Keratinocyte (primary cell): ENCODE data around the gene FNDC11. TPM values are rescaled to one million over a fixed set of nuclear protein-coding genes. Genes with fewer than 3 reads are reported as not detected.

Experiments used
- DNase-seq: peaks from one replicate; pipeline ENCODE4 v3.0.0-alpha.2; 2011; ENCODE audit warnings: low read depth, missing footprints, low spot score
- FAIRE-seq: peaks from 2 replicates; lab custom pipeline; 2011; peaks lifted over from hg19 to GRCh38; lab: Jason Lieb, UNC
- H2AFZ ChIP-seq: 2 replicates; pipeline ENCODE4 v1.6.0; 2012; ENCODE audit warnings: low read length, control low read depth, inconsistent platforms; ENCODE audit not compliant: control insufficient read depth
- H3K27ac ChIP-seq: 2 replicates; pipeline ENCODE4 v1.5.1; 2011; ENCODE audit warnings: low read length; ENCODE audit not compliant: control insufficient read depth, insufficient read depth
- H3K27me3 ChIP-seq: 3 replicates; pipeline ENCODE4 v1.6.0; 2011; ENCODE audit warnings: low read length; ENCODE audit not compliant: control insufficient read depth, insufficient read depth; ENCODE audit errors: extremely low read depth
- H3K36me3 ChIP-seq, 2 experiments: 2 replicates in 1 of 2; 3 replicates in 1 of 2; pipeline ENCODE4 v1.5.1; 2011; ENCODE audit warnings: low read length in 2 of 2, mild to moderate bottlenecking in 1 of 2; ENCODE audit not compliant: control insufficient read depth in 2 of 2, insufficient read depth in 2 of 2; ENCODE audit errors: extremely low read depth in 1 of 2
- H3K4me1 ChIP-seq: 3 replicates; pipeline ENCODE4 v1.5.1; 2011; ENCODE audit warnings: low read length; ENCODE audit not compliant: control insufficient read depth, insufficient read depth; ENCODE audit errors: extremely low read depth
- H3K4me2 ChIP-seq: 3 replicates; pipeline ENCODE4 v1.6.0; 2011; ENCODE audit warnings: low read depth, low read length; ENCODE audit not compliant: control insufficient read depth, insufficient read depth; ENCODE audit errors: extremely low read depth
- H3K4me3 ChIP-seq, 3 experiments: fragments of 200-600 bp in 1 of 3; sonication (generic) in 1 of 3; 2 replicates in 2 of 3; 3 replicates in 1 of 3; pipeline ENCODE4 v1.5.1; 2011 to 2016; ENCODE audit warnings: low read length in 3 of 3, mild to moderate bottlenecking in 3 of 3, control low read depth in 2 of 3, inconsistent platforms in 1 of 3, low read depth in 1 of 3, mixed read lengths in 1 of 3, mixed run types in 1 of 3, moderate library complexity in 1 of 3; ENCODE audit not compliant: control insufficient read depth in 2 of 3, insufficient read depth in 2 of 3; ENCODE audit errors: extremely low read depth in 1 of 3
- H3K79me2 ChIP-seq: 2 replicates; pipeline ENCODE4 v1.6.0; 2012; ENCODE audit warnings: low read length; ENCODE audit not compliant: control insufficient read depth, insufficient read depth
- H3K9ac ChIP-seq: 3 replicates; pipeline ENCODE4 v1.6.0; 2011; ENCODE audit warnings: low read length; ENCODE audit not compliant: control insufficient read depth, insufficient read depth; ENCODE audit errors: extremely low read depth
- H3K9me1 ChIP-seq: 3 replicates; pipeline ENCODE4 v1.6.0; 2011; ENCODE audit warnings: low read length; ENCODE audit not compliant: control insufficient read depth, insufficient read depth; ENCODE audit errors: extremely low read depth
- H3K9me3 ChIP-seq: 2 replicates; pipeline ENCODE4 v1.5.1; 2012; ENCODE audit warnings: low read depth, low read length; ENCODE audit not compliant: control insufficient read depth
- H4K20me1 ChIP-seq: 3 replicates; pipeline ENCODE4 v1.6.0; 2011; ENCODE audit warnings: low read length; ENCODE audit not compliant: control insufficient read depth, insufficient read depth; ENCODE audit errors: extremely low read depth
- EZH2 ChIP-seq: IDR thresholded peaks from one replicate; pipeline ENCODE4 v1.6.1; 2012; ENCODE audit warnings: inconsistent platforms, mild to moderate bottlenecking, low read length, moderate library complexity
- dilution Hi-C: fragments of 300-500 bp; cut with MboI; formaldehyde crosslinking; loops from one replicate; pipeline ENCODE4 v1.7.0; 2020; ENCODE audit warnings: low sequenced_read_pairs; ENCODE audit not compliant: extremely low pct_ligation_motif_present
- polyA plus RNA-seq, 5 experiments: library from polyadenylated mRNA; depleted of rRNA in 3 of 5; stranded (reverse) in 3 of 5; stranded (forward) in 1 of 5; unstranded in 1 of 5; fragments of >200 nt; gene quantifications; 1 replicate in 1 of 5; 2 replicates in 3 of 5; 3 replicates in 1 of 5; pipeline versions ENCODE4 v1.2.1 to v1.2.3, GENCODE V29; 2011 to 2012; ENCODE audit warnings: missing spikeins in 2 of 5, low read depth in 1 of 5, low replicate concordance in 1 of 5
- TF ChIP-seq, protein P1 (sequence below), 3 experiments: IDR thresholded peaks in 1 of 3; conservative IDR thresholded peaks in 1 of 3; optimal IDR thresholded peaks in 1 of 3; 2 replicates in 2 of 3; 3 replicates in 1 of 3; pipeline versions ENCODE3 to v1.5.1; 2011; ENCODE audit warnings: low read length in 3 of 3, mild to moderate bottlenecking in 3 of 3, moderate library complexity in 2 of 3, control low read depth in 1 of 3, inconsistent platforms in 1 of 3; ENCODE audit not compliant: insufficient read depth in 2 of 3; ENCODE audit errors: extremely low read depth in 1 of 3

Gene FNDC11
- polyA plus RNA-seq, 1 donor (not counting 4 experiments of a cell fraction or from before 2014, with no cell fraction given), result 0.55 TPM

DNA sequence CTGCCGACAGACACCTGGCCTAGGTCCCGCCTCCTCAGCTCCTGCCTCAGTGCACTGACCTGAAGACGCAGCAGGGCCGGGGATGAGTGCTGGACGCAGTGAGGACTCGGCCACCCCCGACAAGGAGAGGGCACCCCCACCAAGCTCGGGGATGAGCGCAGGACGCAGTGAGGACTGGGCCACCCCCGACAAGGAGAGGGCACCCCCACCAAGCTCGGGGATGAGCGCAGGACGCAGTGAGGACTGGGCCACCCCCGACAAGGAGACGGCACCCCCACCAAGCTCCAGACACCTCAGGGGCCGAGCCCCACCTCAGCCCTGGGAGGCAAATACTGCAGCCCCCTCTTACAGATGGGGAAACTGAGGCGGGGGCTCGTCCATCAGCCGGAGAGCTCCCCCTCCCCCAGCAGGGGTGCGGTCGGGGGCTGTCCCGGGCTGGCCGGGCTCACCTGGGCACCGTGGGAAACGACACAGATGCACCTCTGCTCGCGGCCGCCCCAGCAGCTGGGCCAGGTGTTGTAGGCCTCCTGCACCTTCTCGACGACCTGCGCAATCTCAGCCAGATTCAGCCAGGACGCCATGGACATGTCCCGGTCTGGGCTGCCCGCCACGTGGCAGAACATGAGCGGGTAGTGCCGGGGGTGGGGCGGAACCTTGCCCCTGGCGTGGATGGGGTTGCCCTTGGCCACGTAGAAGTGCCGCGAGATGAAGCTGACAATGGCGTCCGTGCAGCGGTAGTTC is 12.6 kb downstream of the FNDC11 start:
- no peaks in the 10 kb centered on the region for H3K4me1 ChIP-seq
- H3K9ac ChIP-seq, result no peak overlapping the region
- peaks cover 12% of the 10 kb centered on the region for H3K79me2 ChIP-seq
- no peaks in the 10 kb centered on the region for H3K27me3 ChIP-seq
- H3K4me2 ChIP-seq, result no peak overlapping the region
- FAIRE-seq (no peak), DNase-seq (no peak)
- TF ChIP-seq, protein P1, sequence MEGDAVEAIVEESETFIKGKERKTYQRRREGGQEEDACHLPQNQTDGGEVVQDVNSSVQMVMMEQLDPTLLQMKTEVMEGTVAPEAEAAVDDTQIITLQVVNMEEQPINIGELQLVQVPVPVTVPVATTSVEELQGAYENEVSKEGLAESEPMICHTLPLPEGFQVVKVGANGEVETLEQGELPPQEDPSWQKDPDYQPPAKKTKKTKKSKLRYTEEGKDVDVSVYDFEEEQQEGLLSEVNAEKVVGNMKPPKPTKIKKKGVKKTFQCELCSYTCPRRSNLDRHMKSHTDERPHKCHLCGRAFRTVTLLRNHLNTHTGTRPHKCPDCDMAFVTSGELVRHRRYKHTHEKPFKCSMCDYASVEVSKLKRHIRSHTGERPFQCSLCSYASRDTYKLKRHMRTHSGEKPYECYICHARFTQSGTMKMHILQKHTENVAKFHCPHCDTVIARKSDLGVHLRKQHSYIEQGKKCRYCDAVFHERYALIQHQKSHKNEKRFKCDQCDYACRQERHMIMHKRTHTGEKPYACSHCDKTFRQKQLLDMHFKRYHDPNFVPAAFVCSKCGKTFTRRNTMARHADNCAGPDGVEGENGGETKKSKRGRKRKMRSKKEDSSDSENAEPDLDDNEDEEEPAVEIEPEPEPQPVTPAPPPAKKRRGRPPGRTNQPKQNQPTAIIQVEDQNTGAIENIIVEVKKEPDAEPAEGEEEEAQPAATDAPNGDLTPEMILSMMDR (optimal IDR thresholded peaks at IDR 0.05 in 1 of 3, IDR thresholded peaks at IDR 0.05 in 1 of 3, conservative IDR thresholded peaks at IDR 0.05 in 1 of 3; ENCODE audit: extremely low read depth in 1 of 3, insufficient read depth in 2 of 3, low read length in 3 of 3), result no peak
- no peak for TF ChIP-seq EZH2
- no peak overlapping the region for H2AFZ ChIP-seq
- no peak overlapping the region for H3K27ac ChIP-seq
- H4K20me1 ChIP-seq, result peaks cover 8% of the 10 kb centered on the region
- H3K36me3 ChIP-seq, result peaks cover 8 to 39% of the 10 kb centered on the region in 2 experiments
- H3K9me1 ChIP-seq, result no peaks in the 10 kb centered on the region
- no peaks in the 10 kb centered on the region for H3K9me3 ChIP-seq
- dilution Hi-C loops, result no loop called here
- no peak overlapping the region for H3K4me3 ChIP-seq

DNA sequence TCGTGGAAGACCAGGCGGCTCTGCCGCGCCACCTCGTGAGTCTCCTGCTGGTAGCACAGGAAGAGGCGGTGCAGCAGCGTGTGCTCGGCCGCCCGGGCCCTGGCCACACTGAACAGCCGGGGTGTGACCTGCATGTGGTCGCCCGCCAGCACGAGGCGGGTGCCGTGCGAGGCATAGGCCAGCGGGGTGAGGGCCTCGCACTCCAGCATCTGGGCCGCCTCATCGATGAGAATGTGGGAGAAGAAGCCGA is 13.1 kb downstream of the FNDC11 start:
- TF ChIP-seq EZH2, result no peak
- TF ChIP-seq, protein P1 (optimal IDR thresholded peaks at IDR 0.05 in 1 of 3, IDR thresholded peaks at IDR 0.05 in 1 of 3, conservative IDR thresholded peaks at IDR 0.05 in 1 of 3; ENCODE audit: extremely low read depth in 1 of 3, insufficient read depth in 2 of 3, low read length in 3 of 3), result no peak
- no peak for FAIRE-seq
- H3K79me2 ChIP-seq, result peaks cover 12% of the 10 kb centered on the region
- H3K27ac ChIP-seq, result no peak overlapping the region
- no peaks in the 10 kb centered on the region for H3K27me3 ChIP-seq
- H4K20me1 ChIP-seq, result peaks cover 8% of the 10 kb centered on the region
- peaks cover 7 to 39% of the 10 kb centered on the region in 2 experiments for H3K36me3 ChIP-seq
- no peaks in the 10 kb centered on the region for H3K9me1 ChIP-seq
- no peak overlapping the region for H3K9ac ChIP-seq
- no peaks in the 10 kb centered on the region for H3K9me3 ChIP-seq
- H2AFZ ChIP-seq, result no peak overlapping the region
- H3K4me3 ChIP-seq, result no peak overlapping the region
- no peaks in the 10 kb centered on the region for H3K4me1 ChIP-seq
- no peak for DNase-seq
- H3K4me2 ChIP-seq, result no peak overlapping the region
- dilution Hi-C loops, result no loop called here
